HG02798 (cell line): ENCODE measurements around the gene EFNA4.
"Not testable (repeated sequence)": the region's sequence is repeated elsewhere in the genome, so short reads cannot be mapped to it uniquely, and the experiment has no call there.

ENCODE experiments used
- ATAC-seq: cut with Tn5 transposase; IDR thresholded peaks from one replicate; pipeline ENCODE4 v1.9.1; 2021; ENCODE audit warnings: mild to moderate bottlenecking; ENCODE audit not compliant: unreplicated experiment, poor library complexity

The EFNA4 gene

DNA sequence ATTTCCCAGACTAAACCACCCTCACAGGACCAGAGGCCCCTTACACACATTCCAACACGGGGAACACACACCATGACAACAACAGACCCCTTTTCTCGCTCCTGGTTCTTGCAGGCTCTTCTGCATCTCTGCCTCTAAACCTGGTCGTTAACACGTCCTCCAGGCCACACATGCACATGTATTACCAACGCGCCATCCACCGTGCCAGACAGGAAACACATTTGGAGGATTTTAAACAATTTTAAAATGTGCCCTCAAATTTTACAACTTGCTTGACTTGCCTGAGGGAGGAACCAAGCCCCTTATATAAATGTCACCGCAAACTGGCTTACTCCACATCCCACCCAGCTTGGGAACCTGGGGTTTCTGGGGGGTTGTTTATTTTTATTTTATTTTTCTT, 47.3 kb downstream of the EFNA4 start:
- no peak for ATAC-seq

DNA sequence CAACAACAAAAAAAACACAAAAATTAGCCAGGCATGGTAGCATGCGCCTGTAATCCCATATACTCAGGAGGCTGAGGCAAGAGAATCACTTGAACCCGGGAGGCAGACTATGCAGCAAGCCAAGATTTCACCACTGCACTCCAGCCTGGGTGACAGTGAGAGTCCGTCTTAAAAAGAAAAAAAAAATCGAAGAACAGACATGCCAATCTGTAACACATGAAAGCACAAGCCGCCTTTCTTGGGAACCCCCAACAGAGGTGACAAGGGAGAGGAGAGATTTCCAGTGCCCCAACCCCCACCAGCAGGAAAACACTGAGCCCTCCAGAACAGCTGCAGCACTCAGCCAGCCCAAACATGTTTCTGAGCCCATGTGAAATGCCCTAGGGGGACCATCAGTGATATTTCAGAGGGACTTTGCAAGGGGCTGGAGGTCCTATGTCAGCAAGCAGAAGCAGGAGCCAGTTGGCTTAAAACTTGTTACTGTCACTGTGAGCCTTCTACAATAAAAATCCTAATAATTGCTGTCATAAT, 50.0 kb downstream of the EFNA4 start:
- ATAC-seq, result no peak

- ATAC-seq, result no peak
Measured at GRCh38 chr1:155116113-155116764, 52.7 kb downstream of the EFNA4 start.

DNA sequence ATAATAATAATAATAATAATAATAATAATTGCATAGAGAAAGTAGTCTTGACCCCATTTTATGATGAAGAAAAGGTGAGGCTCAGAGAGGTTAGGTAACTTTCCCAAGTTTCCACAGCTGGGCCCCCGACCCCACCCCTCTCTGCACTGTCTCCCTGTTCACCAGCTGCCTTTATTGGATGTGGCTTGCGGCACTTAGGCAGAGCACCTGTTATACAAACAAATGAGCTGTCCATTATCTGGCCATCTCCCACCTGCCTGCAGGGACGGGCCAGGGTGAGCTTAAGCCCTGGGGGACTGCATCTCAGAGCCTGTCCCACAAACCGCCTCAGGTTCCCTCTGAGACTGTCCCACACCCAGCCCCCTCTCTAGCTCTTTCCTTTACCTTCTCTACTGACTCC, 54.1 kb downstream of the EFNA4 start:
- no peak for ATAC-seq

DNA sequence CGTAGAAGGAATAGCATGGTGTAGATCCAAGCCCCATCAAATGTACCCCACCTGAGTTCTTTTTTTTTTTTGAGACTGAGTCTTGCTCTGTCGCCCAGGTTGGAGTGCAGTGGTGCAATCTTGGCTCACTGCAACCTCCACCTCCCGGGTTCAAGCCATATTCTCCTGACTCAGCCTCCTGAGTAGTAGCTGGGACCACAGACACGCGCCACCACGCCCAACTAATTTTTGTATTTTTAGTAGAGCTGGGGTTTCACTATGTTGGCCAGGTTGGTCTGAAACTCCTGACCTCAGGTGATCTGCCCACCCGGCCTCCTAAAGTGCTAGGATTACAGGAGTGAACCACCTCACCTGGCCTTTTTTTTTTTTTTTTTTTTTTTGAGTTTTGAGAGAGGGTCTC, 54.5 kb downstream of the EFNA4 start:
- ATAC-seq, result not testable (repeated sequence)
